Tibial nerve (tissue), 4 donors: Measurements from ENCODE around the gene NDUFB1. TPM values are rescaled to one million over a fixed set of nuclear protein-coding genes. Genes with fewer than 3 reads are reported as not detected.

Source experiments
- DNase-seq, 2 donors: peaks; one replicate each; pipeline ENCODE4 v3.0.0-alpha.2; 2019; ENCODE audit warnings: low spot score in 2 of 2
- H3K27ac ChIP-seq, 4 donors: fragments of 200-600 bp; sonication (generic) in 3 of 4; one replicate each; pipeline ENCODE4 v1.5.1; 2017 to 2019; ENCODE audit warnings: mild to moderate bottlenecking in 1 of 4
- H3K27me3 ChIP-seq, 2 donors: fragments of 200-600 bp; sonication (generic) in 1 of 2; one replicate each; pipeline versions ENCODE4 v1.5.1 to v1.6.0; 2017 to 2019
- H3K36me3 ChIP-seq, 3 donors: fragments of 200-600 bp; sonication (generic); one replicate each; pipeline ENCODE4 v1.5.1; 2018 to 2019
- H3K4me1 ChIP-seq, 4 donors: fragments of 200-600 bp; sonication (generic) in 3 of 4; one replicate each; pipeline ENCODE4 v1.5.1; 2017 to 2019
- H3K4me3 ChIP-seq, 4 donors: fragments of 200-600 bp; sonication (generic) in 3 of 4; one replicate each; pipeline ENCODE4 v1.5.1; 2017 to 2019; ENCODE audit warnings: mild to moderate bottlenecking in 1 of 4, moderate library complexity in 1 of 4
- H3K9me3 ChIP-seq, 4 donors: fragments of 200-600 bp; sonication (generic) in 3 of 4; one replicate each; pipeline ENCODE4 v1.5.1; 2017 to 2019
- CTCF ChIP-seq, 5 experiments: fragments of 200-600 bp in 3 of 5; fragments of 450-650 bp in 2 of 5; sonication (generic) in 3 of 5; IDR thresholded peaks; one replicate each; pipeline ENCODE4 v1.5.1; 2016 to 2019; ENCODE audit warnings: antibody characterized with exemption in 5 of 5, mild to moderate bottlenecking in 3 of 5, moderate library complexity in 2 of 5
- EP300 ChIP-seq, 2 donors: sonication (generic); formaldehyde crosslinking; IDR thresholded peaks; one replicate each; pipeline ENCODE4 v1.6.1; 2017; ENCODE audit warnings: antibody characterized with exemption in 2 of 2, mild to moderate bottlenecking in 1 of 2
- POLR2A ChIP-seq, 2 donors: fragments of 450-650 bp; IDR thresholded peaks; one replicate each; pipeline ENCODE4 v1.6.1; 2017; ENCODE audit warnings: antibody characterized with exemption in 2 of 2, mild to moderate bottlenecking in 2 of 2, moderate library complexity in 2 of 2
- WGBS, 2 donors: methylation state at CpG; one replicate each; pipeline ENCODE4 v1.1.5; 2018; 5-methylcytosine and 5-hydroxymethylcytosine counted together
- total RNA-seq, 4 donors: library from RNA; depleted of rRNA; stranded (reverse); fragments of >200 nt; gene quantifications; one replicate each; pipeline ENCODE4 v1.1.0, GENCODE V29; 2016

NDUFB1 gene
- total RNA-seq, 4 donors from 2014 or later: 81.0 to 322 (median 262) TPM

DNA sequence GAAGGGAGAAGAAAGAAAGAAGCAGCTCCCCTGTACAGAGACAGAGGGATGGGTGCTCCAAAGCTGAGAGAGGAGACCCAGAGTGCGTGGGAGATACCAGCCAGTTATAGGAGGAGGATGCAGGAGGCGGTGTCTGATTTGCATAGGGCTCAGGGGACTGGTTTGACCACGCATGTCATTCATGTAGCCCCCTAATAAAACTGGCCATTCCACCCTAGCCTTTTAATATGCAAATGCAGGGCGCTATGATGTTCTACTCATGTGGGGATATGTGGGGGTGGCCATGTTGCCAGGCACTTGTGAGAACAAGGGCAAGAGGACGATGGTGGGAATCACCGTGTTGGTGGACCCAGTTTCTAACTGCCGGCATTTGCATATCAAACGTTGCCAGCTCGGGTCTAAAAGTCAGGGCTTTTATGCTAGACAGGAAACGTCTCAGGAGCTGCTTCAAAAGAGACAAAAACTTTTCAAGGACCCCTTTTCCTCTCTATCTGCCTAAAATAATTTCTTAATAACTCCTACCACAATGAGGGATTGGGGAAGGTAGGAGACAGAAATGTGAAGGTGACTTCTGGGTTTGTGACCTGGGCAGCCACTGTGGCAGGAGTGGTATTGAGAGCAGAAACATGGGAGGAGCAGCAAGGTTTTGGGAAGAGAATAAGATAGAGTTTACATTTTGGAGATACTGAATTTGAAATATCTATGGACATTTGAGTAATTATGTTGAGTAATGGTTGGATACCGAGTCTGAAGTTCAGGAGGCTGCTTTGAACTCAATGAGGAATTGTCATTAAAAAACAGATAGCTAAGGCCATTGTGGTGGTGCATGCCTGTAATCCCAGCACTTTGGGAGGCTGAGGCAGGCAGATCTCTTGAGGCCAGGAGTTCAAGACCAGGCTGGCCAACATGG lies 12.9 kb downstream of the NDUFB1 start:
- Histone ChIP-seq H3K4me3 (no peak overlapping the region), H3K9me3 (no peaks in the 10 kb centered on the region), H3K4me1 (peaks cover 0 to 32% (median 15%) of the 10 kb centered on the region in 4 donors), H3K27ac (no peak overlapping the region), H3K27me3 (no peaks in the 10 kb centered on the region), H3K36me3 (no peaks in the 10 kb centered on the region)
- DNase-seq: no peak
- TF ChIP-seq EP300 (IDR thresholded peaks at IDR 0.05) (no peak), POLR2A (IDR thresholded peaks at IDR 0.05) (no peak), CTCF (IDR thresholded peaks at IDR 0.05) (no peak)
- 21 to 22% methylated on average over 11 of the region's 11 CpGs for WGBS, 2 donors

- WGBS, 2 donors: 1% methylated on average over 35 to 45 of the region's 66 CpGs
- Histone ChIP-seq H3K27ac (peak within 1 kb of the TSS; percentile 92 to 98 (median 98)), H3K4me3 (peak within 1 kb of the TSS; percentile 67 to 81 (median 76)), H3K27me3 (no peaks in the 10 kb centered on the region), H3K4me1 (peaks cover 0 to 54% (median 16%) of the 10 kb centered on the region in 4 donors), H3K36me3 (no peaks in the 10 kb centered on the region), H3K9me3 (no peaks in the 10 kb centered on the region)
- peak; percentile 90 to 94 for DNase-seq
- peak; percentile 20 to 66 for TF ChIP-seq POLR2A (IDR thresholded peaks at IDR 0.05)
- peak; percentile 70 to 94 (median 82) for TF ChIP-seq CTCF (IDR thresholded peaks at IDR 0.05)
- TF ChIP-seq EP300 (IDR thresholded peaks at IDR 0.05): peak; percentile 63 to 78
Measured at GRCh38 chr14:92106143-92106926, 15.2 kb downstream of the NDUFB1 start, which contains the start of gene ATXN3. ATXN3 (minus strand) TSS chr14:92106582; CDS start chr14:92106552, 30 bp downstream.

DNA sequence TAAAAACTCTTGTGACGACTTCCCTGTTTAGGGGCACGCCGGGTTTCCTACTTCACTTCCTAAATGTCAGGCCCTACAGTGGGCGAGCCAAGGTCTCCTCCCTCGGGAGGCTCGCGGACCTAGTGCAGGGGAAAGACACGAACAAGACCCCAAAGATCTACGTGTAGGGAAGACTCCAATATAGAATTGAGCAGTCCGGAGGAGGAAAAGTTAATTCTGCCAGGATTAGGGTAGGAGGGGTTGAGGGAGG lies 15.7 kb downstream of the NDUFB1 start:
- Histone ChIP-seq H3K27me3 (no peaks in the 10 kb centered on the region), H3K27ac (peak overlapping the region; percentile 92 to 98 (median 98)), H3K9me3 (no peaks in the 10 kb centered on the region), H3K36me3 (no peaks in the 10 kb centered on the region), H3K4me1 (peaks cover 0 to 54% (median 16%) of the 10 kb centered on the region in 4 donors), H3K4me3 (peak overlapping the region; percentile 67 to 81 (median 76))
- TF ChIP-seq CTCF (IDR thresholded peaks at IDR 0.05): no peak
- no peak for TF ChIP-seq POLR2A (IDR thresholded peaks at IDR 0.05)
- peak in 1 of 2 donors; percentile 83 for TF ChIP-seq EP300 (IDR thresholded peaks at IDR 0.05)
- DNase-seq: peak; percentile 35 to 57
- WGBS, 2 donors: 0 to 1% methylated on average over 10 of the region's 10 CpGs

- Histone ChIP-seq H3K4me1 (peaks cover 0 to 59% (median 16%) of the 10 kb centered on the region in 4 donors), H3K36me3 (no peaks in the 10 kb centered on the region), H3K9me3 (no peaks in the 10 kb centered on the region), H3K27me3 (no peaks in the 10 kb centered on the region), H3K4me3 (peak overlapping the region; percentile 67 to 81 (median 76)), H3K27ac (peak overlapping the region; percentile 92 to 98 (median 98))
- WGBS, 2 donors: 48 to 49% methylated on average over 16 of the region's 16 CpGs
- TF ChIP-seq CTCF (IDR thresholded peaks at IDR 0.05) (no peak), EP300 (IDR thresholded peaks at IDR 0.05) (no peak), POLR2A (IDR thresholded peaks at IDR 0.05) (no peak)
- no peak for DNase-seq
Measured at GRCh38 chr14:92105073-92105892, 16.2 kb downstream of the NDUFB1 start.
